Stimulated activated CD4-positive, alpha-beta T cell treated with anti-CD3 and anti-CD28 coated beads, Interleukin-12 subunit alpha, Interleukin-12 subunit beta, amount 100 ng/mL, for 4 hours (primary cell): ENCODE data around the gene SEZ6.

Source experiments
- DNase-seq: peaks from one replicate; pipeline ENCODE4 v3.0.0-alpha.2; 2020

Gene SEZ6

DNA sequence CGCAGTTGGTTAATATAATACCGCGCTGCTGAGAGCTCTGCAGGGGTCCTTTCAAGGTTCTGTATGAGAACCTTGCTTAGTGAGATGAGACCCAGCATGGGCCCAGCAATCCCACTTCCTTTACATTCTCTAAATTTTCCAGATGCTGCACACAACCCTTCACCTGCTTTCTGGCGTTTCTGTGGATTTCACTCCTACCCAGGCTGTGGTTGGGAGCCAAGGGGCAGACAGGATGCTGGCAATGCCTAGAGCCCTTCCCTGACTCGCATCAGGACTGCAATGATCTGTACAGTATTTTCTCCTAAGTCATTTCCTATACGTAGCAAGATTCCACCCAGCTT is 27.0 kb upstream of the SEZ6 start:
- no peak for DNase-seq

DNA sequence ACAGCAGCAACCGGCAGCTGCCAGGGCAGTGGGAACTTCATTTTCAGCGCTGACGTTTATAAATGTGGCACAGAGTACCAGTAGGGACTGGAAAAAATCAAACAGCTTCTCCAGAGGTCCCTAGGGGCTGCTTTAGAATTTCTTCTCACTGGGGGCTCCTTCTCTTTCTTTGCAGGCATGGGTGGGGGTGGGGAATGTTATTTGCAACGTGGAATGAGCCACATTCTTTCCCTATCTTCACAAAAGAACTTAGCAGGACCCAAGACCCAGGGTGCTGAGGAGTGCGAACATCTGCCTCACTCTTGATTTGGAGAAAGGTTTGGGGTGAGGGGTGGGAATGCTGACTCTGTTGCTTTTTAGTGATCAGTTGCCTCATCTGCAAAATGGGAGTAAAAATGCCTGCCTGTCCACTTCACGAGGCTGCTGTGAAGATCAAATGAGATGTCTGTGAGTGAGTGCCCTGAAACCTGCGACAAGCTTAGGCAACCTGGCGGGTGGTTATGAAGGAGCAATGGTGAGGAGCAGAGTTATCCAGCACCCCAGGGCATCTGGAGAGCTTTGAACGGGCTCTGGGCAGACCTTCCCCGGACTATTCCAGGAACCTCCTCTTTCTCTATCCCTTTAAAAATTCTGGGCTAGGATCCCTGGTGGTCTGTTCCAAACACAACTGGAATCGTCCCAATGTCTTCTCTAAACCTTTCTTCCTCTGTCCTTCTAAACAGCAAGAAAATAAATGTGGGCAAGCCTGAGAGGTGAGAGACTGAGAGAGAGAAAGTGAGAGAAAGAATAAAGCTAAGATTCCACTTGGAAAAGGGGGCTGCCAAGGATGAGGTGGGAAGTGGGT is 26.4 kb upstream of the SEZ6 start:
- no peak for DNase-seq

DNA sequence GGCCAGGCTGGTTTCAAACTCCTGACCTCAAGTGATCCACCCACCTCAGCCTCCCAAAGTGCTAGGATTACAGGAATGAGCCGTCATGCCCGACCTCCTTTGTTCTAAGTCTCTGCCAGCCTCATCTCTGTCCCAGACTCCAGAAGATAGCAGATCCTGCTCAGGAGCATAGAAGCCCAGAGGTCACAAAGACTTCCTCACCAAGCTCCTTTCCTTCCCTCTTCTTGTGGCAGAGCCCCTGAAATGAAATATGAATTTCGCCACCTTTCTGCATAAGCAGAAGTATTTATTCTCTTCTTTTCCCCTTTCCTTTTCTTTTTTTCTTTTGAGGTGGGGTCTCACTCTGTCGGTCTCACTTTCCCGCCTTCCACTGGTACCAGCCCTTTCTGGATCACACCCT is 25.7 kb upstream of the SEZ6 start:
- DNase-seq, result no peak

DNA sequence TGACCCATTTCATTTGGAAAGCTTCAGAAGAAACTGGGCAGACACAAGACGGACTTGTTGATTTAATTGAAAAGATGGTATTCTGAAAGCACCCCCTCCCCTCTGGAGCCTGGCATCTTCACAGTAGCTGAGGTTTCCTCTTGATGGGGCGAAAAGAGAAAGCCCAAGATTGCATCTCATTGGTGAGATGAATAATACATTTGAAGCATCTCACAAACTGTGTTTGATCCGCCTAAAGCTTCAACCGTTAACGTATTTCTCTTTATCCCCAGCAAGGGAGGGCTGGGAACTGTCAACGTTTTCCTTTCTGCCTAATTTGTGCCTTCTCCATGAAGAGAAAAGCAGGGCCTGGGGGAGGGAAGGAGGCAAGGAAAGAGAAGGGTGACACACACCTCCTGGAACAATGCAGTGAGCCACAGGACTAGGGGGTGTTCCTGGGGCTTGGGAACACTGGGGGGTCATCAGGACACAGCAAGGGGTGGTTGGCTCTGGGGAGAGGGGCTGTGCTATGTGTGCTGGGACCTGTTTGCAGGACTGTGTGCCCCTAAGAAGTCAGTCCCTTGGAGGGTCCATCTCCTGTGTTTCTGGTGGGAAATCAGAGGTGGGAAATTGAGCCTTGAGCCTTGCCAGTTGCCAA is 18.6 kb upstream of the SEZ6 start:
- no peak for DNase-seq

DNA sequence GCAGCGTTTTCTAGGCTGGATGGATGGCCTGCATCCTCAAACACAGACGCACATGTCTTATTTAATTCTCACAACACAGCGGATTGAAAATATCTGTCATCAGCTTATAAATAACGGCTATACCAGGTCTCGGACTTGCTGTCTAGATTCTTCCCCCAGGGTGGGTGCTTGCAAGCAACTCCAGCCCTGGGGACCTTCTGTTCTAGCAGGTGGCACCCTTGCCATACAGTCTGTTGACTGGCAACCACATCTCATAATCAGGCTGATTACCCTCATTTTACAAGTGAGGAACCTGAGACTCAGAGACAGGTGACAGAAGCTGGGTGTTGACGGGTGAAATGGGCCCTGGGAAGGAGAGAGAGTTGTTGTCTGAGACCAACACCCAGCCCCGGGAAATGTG is 16.2 kb upstream of the SEZ6 start:
- DNase-seq, result no peak

DNA sequence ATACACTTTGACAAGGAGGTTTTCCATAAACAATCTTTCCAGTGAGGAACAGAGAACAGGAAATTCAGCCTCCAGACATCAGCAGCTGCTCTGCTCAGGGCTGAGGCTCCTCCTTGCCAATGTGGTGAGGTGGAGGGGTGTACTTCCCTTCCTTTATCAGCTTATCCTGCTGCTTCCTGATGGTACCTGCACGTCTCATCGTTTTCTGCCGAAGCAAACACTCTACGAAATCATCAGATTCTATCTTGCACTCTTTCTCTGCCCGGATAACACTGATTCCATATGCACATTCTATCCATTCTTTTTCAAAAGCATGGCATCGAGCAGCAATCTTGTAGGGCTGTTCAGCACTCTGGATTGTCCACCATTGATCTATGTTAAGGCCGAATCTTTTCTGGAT is 15.4 kb upstream of the SEZ6 start:
- DNase-seq, result no peak

DNA sequence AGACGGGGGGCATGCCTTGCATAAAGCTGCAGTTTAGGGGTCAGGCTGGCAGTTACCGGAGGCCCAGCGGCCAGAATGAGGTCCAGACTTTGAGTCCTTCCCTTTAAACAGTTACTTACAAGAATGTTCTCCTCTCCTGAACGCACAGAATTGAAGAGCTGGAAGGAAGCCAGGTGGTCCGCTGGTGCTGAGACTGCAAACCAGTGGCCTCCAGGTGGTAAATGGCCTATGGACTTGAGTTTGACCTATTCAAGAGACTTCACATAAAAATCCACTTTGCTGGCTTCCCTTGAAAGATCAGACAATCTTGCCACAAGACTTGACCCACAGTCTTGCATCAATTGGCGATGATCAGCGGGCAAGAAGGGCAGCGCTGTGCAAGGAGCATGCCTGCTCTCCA is 14.7 kb upstream of the SEZ6 start:
- DNase-seq, result no peak

DNA sequence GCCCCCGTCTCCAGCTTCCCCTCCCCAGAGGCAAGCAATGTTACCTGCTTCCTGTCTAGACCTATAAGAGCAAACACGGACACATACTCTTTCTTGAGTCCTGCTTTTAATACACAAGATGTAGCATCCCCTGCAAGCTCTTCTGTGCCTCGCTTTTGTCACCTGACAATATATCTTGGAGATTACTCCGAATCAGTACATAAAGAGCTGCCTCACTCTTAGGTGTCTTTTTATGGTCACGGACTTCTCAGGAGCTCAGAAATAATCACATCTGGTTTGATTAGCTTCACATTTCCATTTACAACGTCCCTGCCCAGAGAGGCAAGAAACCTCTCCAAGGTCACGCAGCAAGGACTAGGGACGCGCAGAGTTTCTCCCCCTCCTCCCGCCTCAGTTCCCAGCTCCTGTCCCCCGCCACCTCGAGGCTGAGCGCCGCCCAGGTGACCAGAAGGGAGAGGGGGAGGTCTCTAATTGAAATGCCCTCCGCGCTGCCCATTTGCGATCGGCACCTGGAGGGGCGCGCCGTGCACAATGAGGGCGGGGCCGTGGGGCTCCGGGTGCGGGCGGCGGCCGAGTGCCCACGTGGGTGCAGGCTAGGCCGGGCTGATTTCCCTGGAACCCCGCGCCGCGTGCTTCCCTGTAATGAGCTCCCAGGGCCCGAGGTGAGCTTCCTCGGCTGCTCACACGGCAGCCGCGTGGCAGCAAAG is 13.8 kb upstream of the SEZ6 start:
- peak; percentile 3 for DNase-seq

DNA sequence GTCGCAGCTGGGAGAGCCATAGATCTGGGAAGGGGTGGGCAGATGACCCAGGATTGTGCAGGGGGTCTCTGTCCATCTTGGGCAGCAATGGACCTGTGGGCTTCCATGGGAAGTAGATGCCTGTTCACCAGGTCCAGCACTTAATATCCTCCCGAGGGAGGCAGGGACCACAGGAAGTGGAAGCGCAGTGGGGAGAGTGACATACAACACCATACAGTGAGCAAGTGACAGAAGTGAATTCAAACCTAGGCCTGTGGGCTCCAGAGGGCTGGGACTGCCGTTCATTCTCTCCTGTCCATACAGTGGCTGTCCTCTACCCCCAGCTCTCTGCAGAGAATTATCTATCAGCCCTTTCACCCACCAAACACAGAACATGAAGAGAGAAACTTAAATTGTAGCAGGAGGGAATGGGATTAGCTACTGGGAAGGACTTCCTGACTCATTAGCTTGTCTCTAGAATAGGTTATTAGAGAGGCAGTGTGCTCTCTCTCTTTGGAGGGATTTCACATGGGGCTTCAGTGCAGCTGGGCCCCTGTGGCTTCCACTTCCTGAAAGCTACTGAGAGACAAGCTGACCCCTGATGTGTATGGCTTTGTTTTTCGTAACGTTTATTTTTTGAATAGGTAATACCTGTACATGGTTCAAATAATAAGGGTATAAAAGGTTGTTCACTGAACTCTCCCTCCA is 13.1 kb upstream of the SEZ6 start:
- no peak for DNase-seq

DNA sequence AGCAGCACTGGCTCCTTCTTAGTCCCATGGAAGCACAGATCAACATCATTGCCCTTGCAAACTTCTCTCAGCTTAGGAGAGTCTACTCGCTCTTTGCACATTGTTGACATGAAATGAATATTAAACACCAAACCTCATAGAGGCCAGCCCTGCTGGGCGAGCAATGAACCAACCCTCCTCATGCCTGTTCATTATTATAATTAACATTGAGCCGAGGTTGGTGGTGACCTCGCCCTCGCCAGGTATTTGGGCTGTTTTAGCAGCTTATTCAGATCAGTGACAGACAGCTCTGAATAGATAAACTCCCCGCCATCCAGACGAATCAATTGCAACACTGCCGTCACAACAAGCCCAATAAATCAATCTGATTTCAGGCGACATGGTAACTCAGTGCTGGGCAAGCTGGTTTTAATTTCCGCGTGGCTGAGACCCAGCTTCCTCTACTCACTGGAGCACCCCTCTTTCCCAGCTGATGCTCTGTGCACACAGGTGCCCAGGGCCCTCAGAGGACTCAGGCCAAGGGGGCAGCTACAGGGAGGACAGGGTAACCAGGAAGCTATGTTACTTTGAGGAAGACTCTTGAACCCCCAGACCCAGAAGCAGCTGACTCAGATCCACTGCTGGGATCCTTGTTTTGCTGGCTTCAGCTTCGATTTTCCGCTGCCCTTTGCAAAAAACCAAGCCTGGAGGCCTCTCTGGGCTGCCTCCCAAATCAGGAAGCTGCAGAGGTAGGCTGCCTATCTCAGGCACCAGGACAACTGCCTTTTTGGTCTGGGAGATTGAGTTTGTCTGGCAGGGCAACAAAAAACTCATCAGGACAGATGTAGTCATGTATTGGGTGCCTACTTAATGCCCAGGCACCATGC is 10.7 kb upstream of the SEZ6 start:
- no peak for DNase-seq

DNA sequence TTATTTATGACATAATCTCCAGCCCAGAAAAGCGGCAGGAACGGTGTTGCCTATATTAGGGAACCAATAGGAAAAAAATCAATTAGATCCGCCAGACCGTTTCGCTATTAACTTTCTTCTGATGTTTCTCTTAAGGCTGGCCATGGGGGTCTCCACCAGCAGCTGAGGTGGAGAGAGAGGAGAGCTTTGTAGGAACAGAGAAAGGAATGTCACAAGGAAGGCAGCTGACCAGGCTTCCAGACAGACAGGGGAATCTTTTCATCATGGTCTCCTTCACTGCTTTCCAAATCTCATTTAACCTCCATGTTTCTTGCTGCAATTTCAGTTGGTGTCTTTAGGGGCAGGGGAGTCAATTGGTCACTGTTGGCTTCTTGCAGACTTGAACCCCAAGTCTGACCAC is 8.9 kb upstream of the SEZ6 start:
- no peak for DNase-seq

DNA sequence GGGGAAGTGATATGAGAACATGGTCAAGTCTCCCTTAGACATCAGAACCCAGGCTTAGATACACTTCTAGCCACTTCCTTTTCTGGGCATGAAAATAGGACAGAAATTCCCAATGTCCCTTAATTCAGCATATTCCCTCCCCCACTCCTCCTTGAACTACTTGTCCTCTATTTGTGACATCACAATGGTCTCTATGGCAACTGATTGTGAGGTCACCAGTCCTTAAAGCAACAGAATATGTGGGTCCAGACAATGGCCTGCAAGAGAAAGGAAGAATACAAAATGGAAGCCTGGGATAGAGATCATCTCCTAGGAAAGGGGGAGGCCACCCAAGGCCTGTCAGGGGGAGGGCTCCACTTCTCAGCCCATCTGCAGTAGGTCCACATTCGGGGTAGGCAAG is 6.7 kb upstream of the SEZ6 start:
- DNase-seq, result no peak

DNA sequence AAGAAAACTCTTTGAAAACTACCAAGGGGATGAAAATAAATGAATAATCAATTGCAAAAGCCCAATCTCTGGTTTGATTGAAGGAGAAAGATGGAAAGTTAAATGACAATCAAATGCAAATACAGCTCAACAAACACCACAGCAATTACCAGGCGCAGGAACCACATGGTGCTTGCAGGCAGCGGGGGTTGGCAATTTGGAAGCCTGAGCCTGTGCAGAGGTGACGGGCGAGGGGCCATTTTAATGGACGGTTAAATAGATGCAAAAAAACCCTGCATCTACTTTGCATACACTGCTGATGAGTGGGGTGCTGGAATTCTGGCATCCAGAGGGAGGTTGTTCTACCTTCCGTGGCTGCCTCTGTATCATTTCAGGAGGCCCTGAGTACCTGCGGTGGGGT is 4.8 kb upstream of the SEZ6 start:
- DNase-seq, result no peak

DNA sequence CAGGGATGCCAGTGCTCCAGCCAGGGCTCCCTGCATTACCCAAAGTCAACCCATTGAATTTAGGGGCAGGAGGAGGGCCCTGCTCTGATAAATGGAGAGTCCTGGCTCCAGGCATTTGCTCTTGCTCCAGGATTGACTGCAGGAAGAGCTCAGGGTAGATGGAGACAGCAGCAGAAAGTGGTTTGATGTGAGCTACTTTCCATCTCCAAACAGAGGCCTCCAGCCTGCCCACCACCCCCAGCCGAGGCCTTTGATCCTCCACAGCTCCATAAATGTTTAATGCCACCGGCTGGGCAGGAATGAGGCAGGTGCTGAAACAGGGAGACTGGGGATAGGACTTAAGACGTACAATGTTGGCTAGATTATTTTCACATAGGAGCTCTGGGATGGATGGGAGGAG is 4.3 kb upstream of the SEZ6 start:
- DNase-seq, result no peak

DNA sequence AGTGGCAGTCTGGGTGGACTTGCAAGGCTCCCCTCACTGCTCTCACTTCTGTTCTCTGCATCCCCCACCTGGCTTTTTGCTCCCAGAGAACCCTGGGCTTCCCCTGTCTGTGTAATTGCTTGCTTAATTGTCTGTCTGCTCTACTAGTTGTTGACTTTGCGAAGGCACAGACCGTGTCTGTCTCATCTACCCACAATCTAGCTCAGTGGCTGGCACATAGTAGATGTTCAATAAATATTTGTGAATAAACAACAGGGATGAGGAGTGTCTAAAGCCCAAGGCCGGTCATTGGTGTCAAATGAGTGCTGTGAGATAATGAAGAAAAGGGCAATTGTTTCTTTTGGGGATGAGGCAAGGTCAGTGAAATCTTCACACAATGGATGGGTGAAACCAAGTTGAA is 2.8 kb upstream of the SEZ6 start:
- DNase-seq, result no peak

DNA sequence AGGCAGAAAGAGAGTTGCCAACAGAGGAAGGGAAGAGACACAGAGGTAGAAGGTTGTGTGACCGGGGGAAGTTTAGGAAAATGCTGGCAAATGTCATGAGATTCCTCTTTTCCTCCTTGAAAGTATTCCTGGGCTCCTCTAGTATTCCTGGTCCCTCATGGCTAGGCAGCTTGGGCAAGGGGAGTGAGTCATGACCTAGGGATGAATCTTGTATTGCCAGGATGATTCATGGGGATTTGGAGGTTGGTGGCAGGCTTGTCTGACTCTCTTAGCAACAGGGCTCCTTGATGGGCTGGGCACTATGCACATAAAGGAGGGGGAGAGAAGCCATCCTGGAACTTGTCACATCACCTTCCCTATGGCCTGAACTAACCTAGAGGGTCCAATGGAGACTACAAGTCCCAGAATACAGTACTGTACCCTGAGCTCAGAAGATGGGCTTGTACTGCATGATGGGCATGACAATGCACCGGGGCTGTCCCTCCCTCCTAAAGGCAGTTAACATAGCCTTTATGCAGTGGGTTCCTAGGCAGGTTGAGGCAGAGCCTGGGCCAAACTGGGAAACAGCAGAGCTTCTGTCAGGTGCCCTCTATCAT is 2.1 kb upstream of the SEZ6 start:
- DNase-seq, result no peak

DNA sequence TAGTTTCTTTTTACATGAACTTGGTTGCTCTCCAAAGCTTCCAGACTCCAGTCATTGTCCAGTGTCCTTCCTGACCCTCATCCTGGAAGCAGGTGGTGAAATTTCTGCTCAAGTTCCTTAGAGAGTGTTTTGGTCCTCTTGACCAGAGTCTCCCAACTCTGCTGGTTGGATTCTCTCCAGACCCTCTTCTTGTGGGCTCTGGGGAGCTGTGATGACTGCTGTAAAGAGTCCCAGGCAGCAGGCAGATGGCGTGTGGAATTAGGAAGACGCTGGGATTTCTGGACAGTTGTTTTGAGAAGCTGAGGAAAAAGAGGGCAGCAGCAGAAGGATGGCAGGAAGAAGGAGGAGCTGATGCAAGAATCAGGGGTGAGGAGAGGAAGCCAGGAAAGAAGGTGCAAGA is 1.6 kb upstream of the SEZ6 start:
- DNase-seq, result no peak

DNA sequence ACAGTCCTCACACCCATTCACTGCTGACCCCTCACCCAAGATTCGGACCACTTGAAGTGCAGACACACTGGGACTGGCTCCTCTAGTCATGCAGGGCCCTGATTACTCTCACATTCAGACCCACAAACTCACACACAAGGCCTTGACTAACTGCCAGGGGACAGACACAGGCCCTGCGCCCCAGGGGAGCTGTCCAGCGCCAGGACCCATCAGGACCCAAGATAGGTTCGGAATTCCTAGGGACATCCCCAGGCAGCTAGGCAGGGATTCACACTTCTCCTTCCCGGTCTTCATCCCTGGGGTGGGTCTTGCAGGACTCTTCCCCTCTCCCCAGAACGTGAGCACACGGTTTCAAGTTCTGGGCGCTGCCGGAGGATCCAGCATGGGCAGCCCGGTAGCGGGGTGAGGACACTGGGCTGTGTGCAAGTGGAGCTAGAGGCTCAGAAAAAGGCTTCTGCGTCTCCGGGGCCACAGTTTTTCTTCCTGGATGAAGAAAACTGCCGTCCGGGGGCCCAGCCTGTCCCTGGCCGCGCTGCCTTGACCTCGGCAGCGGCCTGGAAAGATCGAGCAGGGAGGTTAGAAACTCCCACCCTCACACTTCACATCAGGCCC is 1.6 kb downstream of the SEZ6 start:
- no peak for DNase-seq

DNA sequence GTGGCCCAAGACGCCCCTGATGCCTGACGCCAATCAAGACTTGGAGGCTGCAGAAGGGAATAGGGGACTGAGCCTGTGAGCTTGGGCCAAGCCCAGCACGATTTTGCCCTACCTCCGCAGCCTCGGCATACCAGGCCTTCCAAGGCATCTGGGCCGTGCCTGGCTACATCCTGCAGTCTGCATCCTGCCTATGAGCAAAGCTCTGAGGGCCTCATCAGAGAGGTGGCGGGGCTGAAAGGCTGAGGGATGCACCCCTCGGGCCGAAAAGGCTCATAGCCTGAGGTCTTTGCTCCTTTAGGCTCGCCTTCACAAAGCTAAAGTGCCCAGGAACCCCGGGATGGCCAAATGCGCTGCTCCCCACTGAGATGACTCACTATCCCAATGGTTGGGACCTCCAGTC is 2.5 kb downstream of the SEZ6 start:
- no peak for DNase-seq

DNA sequence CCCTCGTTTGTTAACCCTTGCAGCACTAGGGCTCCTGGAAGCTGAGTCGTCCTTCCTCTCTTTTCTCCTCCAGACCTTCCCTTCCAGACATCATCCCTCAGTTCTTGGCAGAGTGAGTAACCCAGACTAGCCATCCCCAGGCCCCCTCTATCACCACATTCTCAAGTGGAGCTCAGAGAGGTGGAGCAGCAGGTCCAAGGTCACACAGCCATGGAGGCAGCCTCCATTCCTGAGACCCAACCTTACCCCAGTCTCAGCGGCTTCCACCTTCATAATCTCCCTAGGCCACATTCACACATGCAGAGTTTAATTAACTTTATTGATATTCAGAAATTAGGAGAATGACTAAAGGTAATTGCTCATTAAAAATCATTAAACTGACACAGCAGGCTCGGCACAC is 3.0 kb downstream of the SEZ6 start:
- no peak for DNase-seq

DNA sequence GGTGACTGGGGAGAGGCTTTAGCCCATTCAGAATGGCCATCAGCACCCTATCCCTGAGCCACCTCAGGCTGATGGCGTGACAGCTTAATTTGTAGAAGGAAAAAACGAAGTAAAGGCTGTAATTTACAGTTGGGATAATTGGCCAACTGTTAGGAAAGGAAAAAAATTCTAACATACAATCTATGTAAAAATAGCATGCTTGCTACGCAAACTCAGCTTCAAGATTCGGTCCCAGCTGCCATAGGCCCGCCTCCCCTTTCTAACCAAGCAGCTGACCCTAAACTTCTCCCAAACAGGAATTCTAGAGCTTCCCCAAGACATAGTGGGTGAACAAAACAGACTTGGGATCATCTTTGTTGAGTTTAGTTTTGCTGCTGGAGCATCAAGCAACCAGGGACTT is 4.9 kb downstream of the SEZ6 start:
- no peak for DNase-seq

DNA sequence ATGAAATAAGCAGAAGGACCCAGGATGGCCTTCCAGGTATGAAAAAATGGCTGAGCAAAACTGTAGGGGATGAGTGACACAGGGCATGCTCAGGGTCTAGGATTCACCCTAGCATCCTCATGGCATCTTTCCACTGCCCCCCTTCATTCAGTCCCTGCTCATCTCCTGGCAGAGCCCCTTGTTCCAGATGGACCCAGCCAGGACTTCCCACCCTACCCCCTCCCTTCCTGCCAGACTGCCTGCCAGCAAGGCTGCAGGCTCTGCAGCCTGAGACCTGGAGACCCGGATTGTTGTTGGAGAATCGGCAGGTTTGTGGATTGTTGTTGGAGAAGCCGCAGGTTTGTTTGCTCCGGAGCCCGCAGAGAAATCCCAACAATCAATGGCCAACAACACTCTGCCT is 6.6 kb downstream of the SEZ6 start:
- no peak for DNase-seq
